ENCODE measurements around the gene IDH3B. TPM values are rescaled to one million over a fixed set of nuclear protein-coding genes. Genes with fewer than 3 reads are reported as not detected.

Gene IDH3B
- total RNA-seq, result 100 to 1,000 TPM; 126 to 161 (median 141) TPM

DNA sequence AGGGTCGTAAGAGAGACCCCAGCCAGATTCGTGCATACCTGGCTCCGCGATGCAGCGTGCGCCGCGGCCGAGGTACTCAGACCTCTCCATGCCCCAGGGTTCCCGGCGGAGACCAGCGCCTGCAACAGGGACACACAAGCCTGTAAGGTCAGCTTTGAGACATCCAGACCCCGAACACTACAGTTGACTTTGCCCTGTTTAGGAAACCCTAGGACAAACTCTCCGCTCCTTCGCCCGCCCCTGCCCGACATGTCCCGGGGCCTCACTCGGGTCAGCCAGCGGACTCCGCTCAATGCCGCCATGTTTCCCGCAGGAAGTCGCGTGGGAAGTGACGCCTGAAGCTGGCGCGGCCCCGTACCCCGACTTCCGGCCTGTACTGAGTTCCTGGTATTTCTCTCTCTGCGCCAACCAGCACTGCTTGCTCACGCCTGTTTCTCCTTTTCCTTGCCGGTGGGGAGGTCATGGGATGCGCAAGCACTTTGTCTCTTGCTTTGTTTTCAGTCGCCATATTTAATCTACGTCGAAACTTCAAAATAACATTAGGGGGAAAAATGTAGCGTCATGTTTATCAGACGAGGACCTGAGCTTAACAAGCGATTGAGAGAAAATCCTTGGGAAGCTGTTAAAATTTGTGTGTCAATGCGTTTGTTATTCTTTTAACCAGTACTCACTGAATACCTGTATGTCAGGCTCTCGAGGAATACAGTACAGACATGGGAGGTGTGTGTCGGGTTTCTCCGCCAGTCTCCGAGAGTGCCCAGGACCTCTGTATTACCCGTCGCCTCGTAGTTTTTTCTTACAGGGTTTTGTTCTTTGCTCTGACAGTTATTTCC lies at the start of gene IDH3B:
Gene IDH3B, minus strand, starts transcription at position 330 of the 833 bp plus-strand sequence. Its CDS starts 28 bp downstream, at position 302.
- DNase-seq, result peak; percentile 93
- peak; percentile 10 to 91 for TF ChIP-seq POLR2A (IDR thresholded peaks at IDR 0.05)
- TF ChIP-seq, protein P1, sequence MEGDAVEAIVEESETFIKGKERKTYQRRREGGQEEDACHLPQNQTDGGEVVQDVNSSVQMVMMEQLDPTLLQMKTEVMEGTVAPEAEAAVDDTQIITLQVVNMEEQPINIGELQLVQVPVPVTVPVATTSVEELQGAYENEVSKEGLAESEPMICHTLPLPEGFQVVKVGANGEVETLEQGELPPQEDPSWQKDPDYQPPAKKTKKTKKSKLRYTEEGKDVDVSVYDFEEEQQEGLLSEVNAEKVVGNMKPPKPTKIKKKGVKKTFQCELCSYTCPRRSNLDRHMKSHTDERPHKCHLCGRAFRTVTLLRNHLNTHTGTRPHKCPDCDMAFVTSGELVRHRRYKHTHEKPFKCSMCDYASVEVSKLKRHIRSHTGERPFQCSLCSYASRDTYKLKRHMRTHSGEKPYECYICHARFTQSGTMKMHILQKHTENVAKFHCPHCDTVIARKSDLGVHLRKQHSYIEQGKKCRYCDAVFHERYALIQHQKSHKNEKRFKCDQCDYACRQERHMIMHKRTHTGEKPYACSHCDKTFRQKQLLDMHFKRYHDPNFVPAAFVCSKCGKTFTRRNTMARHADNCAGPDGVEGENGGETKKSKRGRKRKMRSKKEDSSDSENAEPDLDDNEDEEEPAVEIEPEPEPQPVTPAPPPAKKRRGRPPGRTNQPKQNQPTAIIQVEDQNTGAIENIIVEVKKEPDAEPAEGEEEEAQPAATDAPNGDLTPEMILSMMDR (IDR thresholded peaks at IDR 0.05), result no peak
- Histone ChIP-seq H3K4me1 (peaks cover 4 to 8% of the 10 kb centered on the region in 2 donors), H3K27me3 (no peaks in the 10 kb centered on the region), H3K9me3 (no peaks in the 10 kb centered on the region), H3K4me3 (replicated peaks in 1 of 3) (peak within 1 kb of the TSS; percentile 67 to 92 (median 77)), H3K36me3 (peaks cover 20 to 21% of the 10 kb centered on the region in 2 donors), H3K27ac (peak within 1 kb of the TSS; percentile 63 to 98 (median 86))
- 6 to 13% methylated on average over 30 to 49 of the region's 49 CpGs for WGBS, 2 donors
- intact Hi-C loops (cut with DNase I), result no loop called here

- Histone ChIP-seq H3K27ac (no peak overlapping the region), H3K4me3 (replicated peaks in 1 of 3) (no peak overlapping the region), H3K9me3 (no peaks in the 10 kb centered on the region), H3K36me3 (no peaks in the 10 kb centered on the region), H3K4me1 (peaks cover 0 to 5% of the 10 kb centered on the region in 2 donors), H3K27me3 (no peaks in the 10 kb centered on the region)
- WGBS, 2 donors, result 42 to 47% methylated on average over 3 of the region's 3 CpGs
- TF ChIP-seq, protein P1 (IDR thresholded peaks at IDR 0.05), result peak in 1 of 6 experiments; percentile 5
- TF ChIP-seq POLR2A (IDR thresholded peaks at IDR 0.05), result no peak
- no peak for DNase-seq
- intact Hi-C loops (cut with DNase I), result no loop called here
These were observed 49.3 kb upstream of the IDH3B start for GRCh38 chr20:2713285-2713684.

GRCh38 chr20:2709205-2709981 lies 45.4 kb upstream of the IDH3B start:
- intact Hi-C loops (cut with DNase I), result loop anchor here (10.0 kb wide), 1 partner anchor 285 kb away; no protein-coding TSS in a partner anchor
- TF ChIP-seq, protein P1 (IDR thresholded peaks at IDR 0.05), result no peak
- TF ChIP-seq POLR2A (IDR thresholded peaks at IDR 0.05), result no peak
- Histone ChIP-seq H3K9me3 (no peaks in the 10 kb centered on the region), H3K4me1 (peaks cover 0 to 5% of the 10 kb centered on the region in 2 donors), H3K36me3 (no peaks in the 10 kb centered on the region), H3K4me3 (replicated peaks in 1 of 3) (no peak overlapping the region), H3K27ac (no peak overlapping the region), H3K27me3 (no peaks in the 10 kb centered on the region)
- peak; percentile 34 to 63 for DNase-seq
- 45 to 55% methylated on average over 13 to 17 of the region's 17 CpGs for WGBS, 2 donors

GRCh38 chr20:2708665-2709064 lies 44.6 kb upstream of the IDH3B start:
- peak in 1 of 2 donors; percentile 16 for DNase-seq
- TF ChIP-seq, protein P1 (IDR thresholded peaks at IDR 0.05), result no peak
- no peak for TF ChIP-seq POLR2A (IDR thresholded peaks at IDR 0.05)
- intact Hi-C loops (cut with DNase I), result loop anchor here (10.0 kb wide), 1 partner anchor 286 kb away; no protein-coding TSS in a partner anchor
- Histone ChIP-seq H3K36me3 (no peaks in the 10 kb centered on the region), H3K4me3 (replicated peaks in 1 of 3) (no peak overlapping the region), H3K27ac (no peak overlapping the region), H3K27me3 (no peaks in the 10 kb centered on the region), H3K9me3 (no peaks in the 10 kb centered on the region), H3K4me1 (peaks cover 0 to 5% of the 10 kb centered on the region in 2 donors)
- 83 to 84% methylated on average over 9 of the region's 9 CpGs for WGBS, 2 donors
